ENCODE measurements around the gene TXNL4A. TPM values are rescaled to one million over a fixed set of nuclear protein-coding genes. Genes with fewer than 3 reads are reported as not detected.
A peak's percentile ranks its signal among the peaks of the same experiment; 100 is the strongest.

TXNL4A gene
- total RNA-seq, 1 donor from 2014 or later: 126 TPM

- Mint-ChIP-seq H3K4me1 (ENCODE audit: unreplicated experiment) (peaks cover 8% of the 10 kb centered on the region), H3K27me3 (ENCODE audit: unreplicated experiment) (no peaks in the 10 kb centered on the region), H3K9me3 (ENCODE audit: unreplicated experiment) (no peaks in the 10 kb centered on the region), H3K4me3 (ENCODE audit: unreplicated experiment) (no peak overlapping the region), H3K36me3 (ENCODE audit: unreplicated experiment) (peaks cover 2% of the 10 kb centered on the region), H3K27ac (ENCODE audit: unreplicated experiment) (no peak overlapping the region)
- DNase-seq (ENCODE audit: extremely low spot score, unreplicated experiment): no peak
- TF ChIP-seq CTCF (IDR thresholded peaks at IDR 0.05): no peak
Observed at GRCh38 chr18:79956276-79956675, 32.1 kb downstream of the TXNL4A start.

GRCh38 chr18:79955302-79956075 is 32.9 kb downstream of the TXNL4A start:
- Mint-ChIP-seq H3K27me3 (ENCODE audit: unreplicated experiment) (no peaks in the 10 kb centered on the region), H3K27ac (ENCODE audit: unreplicated experiment) (no peak overlapping the region), H3K9me3 (ENCODE audit: unreplicated experiment) (no peaks in the 10 kb centered on the region), H3K36me3 (ENCODE audit: unreplicated experiment) (peaks cover 2% of the 10 kb centered on the region), H3K4me3 (ENCODE audit: unreplicated experiment) (no peak overlapping the region), H3K4me1 (ENCODE audit: unreplicated experiment) (peaks cover 8% of the 10 kb centered on the region)
- TF ChIP-seq CTCF (IDR thresholded peaks at IDR 0.05): no peak
- DNase-seq (ENCODE audit: extremely low spot score, unreplicated experiment): no peak

- no peak for TF ChIP-seq CTCF (IDR thresholded peaks at IDR 0.05)
- no peaks in the 10 kb centered on the region for H3K9me3 Mint-ChIP-seq (ENCODE audit: unreplicated experiment)
- no peak for DNase-seq (ENCODE audit: extremely low spot score, unreplicated experiment)
- H3K27me3 Mint-ChIP-seq (ENCODE audit: unreplicated experiment): no peaks in the 10 kb centered on the region
- no peak overlapping the region for H3K27ac Mint-ChIP-seq (ENCODE audit: unreplicated experiment)
- no peak overlapping the region for H3K4me3 Mint-ChIP-seq (ENCODE audit: unreplicated experiment)
- H3K4me1 Mint-ChIP-seq (ENCODE audit: unreplicated experiment): peaks cover 12% of the 10 kb centered on the region
- H3K36me3 Mint-ChIP-seq (ENCODE audit: unreplicated experiment): peaks cover 2% of the 10 kb centered on the region
Observed at GRCh38 chr18:79954791-79955190, 33.6 kb downstream of the TXNL4A start.

- H3K36me3 Mint-ChIP-seq (ENCODE audit: unreplicated experiment): peaks cover 3% of the 10 kb centered on the region
- no peaks in the 10 kb centered on the region for H3K27me3 Mint-ChIP-seq (ENCODE audit: unreplicated experiment)
- DNase-seq (ENCODE audit: extremely low spot score, unreplicated experiment): no peak
- no peak for TF ChIP-seq CTCF (IDR thresholded peaks at IDR 0.05)
- H3K4me3 Mint-ChIP-seq (ENCODE audit: unreplicated experiment): no peak overlapping the region
- no peaks in the 10 kb centered on the region for H3K9me3 Mint-ChIP-seq (ENCODE audit: unreplicated experiment)
- no peak overlapping the region for H3K27ac Mint-ChIP-seq (ENCODE audit: unreplicated experiment)
- peaks cover 16% of the 10 kb centered on the region for H3K4me1 Mint-ChIP-seq (ENCODE audit: unreplicated experiment)
Observed at GRCh38 chr18:79953971-79954651, 34.3 kb downstream of the TXNL4A start.

GRCh38 chr18:79952996-79953559 is 35.3 kb downstream of the TXNL4A start:
- DNase-seq (ENCODE audit: extremely low spot score, unreplicated experiment): no peak
- H3K9me3 Mint-ChIP-seq (ENCODE audit: unreplicated experiment): no peaks in the 10 kb centered on the region
- H3K4me3 Mint-ChIP-seq (ENCODE audit: unreplicated experiment): peak overlapping the region; percentile 47
- TF ChIP-seq CTCF (IDR thresholded peaks at IDR 0.05): no peak
- H3K27ac Mint-ChIP-seq (ENCODE audit: unreplicated experiment): no peak overlapping the region
- H3K36me3 Mint-ChIP-seq (ENCODE audit: unreplicated experiment): peaks cover 7% of the 10 kb centered on the region
- H3K27me3 Mint-ChIP-seq (ENCODE audit: unreplicated experiment): no peaks in the 10 kb centered on the region
- H3K4me1 Mint-ChIP-seq (ENCODE audit: unreplicated experiment): peaks cover 23% of the 10 kb centered on the region

All from osteocyte (in vitro differentiated cells).